Activated CD8-positive, alpha-beta memory T cell treated with anti-CD3 and anti-CD28 coated beads, Interleukin-2, amount 50 U/mL, for 24 hours (primary cell): ENCODE results near the gene UGT2B15.
"Not testable (repeated sequence)": the region's sequence is repeated elsewhere in the genome, so short reads cannot be mapped to it uniquely, and the experiment has no call there.

Experiments
- DNase-seq: peaks from one replicate; pipeline ENCODE4 v3.0.0-alpha.2; 2020; ENCODE audit errors: extremely low read depth

UGT2B15 gene

GRCh38 chr4:68670479-68670939 is at the start of gene UGT2B15:
Gene UGT2B15 (minus strand): TSS chr4:68670652. CDS start chr4:68670618, 34 bp downstream.
- not testable (repeated sequence) for DNase-seq

GRCh38 chr4:68719075-68719473 is 48.6 kb upstream of the UGT2B15 start:
- DNase-seq: no peak

GRCh38 chr4:68718447-68719074 is 48.1 kb upstream of the UGT2B15 start:
- no peak for DNase-seq

- no peak for DNase-seq
These were observed 47.5 kb upstream of the UGT2B15 start for GRCh38 chr4:68717999-68718398.

- no peak for DNase-seq
These were observed 43.9 kb upstream of the UGT2B15 start for GRCh38 chr4:68714400-68714799.

GRCh38 chr4:68712207-68712606 is 41.8 kb upstream of the UGT2B15 start:
- DNase-seq: no peak

- DNase-seq: no peak
These were observed 38.1 kb upstream of the UGT2B15 start for GRCh38 chr4:68708566-68708965.

- not testable (repeated sequence) for DNase-seq
These were observed 32.7 kb upstream of the UGT2B15 start for GRCh38 chr4:68703168-68703567.

- no peak for DNase-seq
These were observed 29.7 kb upstream of the UGT2B15 start for GRCh38 chr4:68700152-68700551.

- DNase-seq: no peak
These were observed 23.0 kb upstream of the UGT2B15 start for GRCh38 chr4:68693325-68694075.

- no peak for DNase-seq
These were observed 20.7 kb upstream of the UGT2B15 start for GRCh38 chr4:68691186-68691585.

- DNase-seq: no peak
These were observed 12.6 kb upstream of the UGT2B15 start for GRCh38 chr4:68683034-68683433.

- DNase-seq: not testable (repeated sequence)
These were observed 10.8 kb upstream of the UGT2B15 start for GRCh38 chr4:68681298-68681697.

- DNase-seq: no peak
These were observed 2.7 kb upstream of the UGT2B15 start for GRCh38 chr4:68673143-68673542.

- DNase-seq: not testable (repeated sequence)
These were observed 765 bp upstream of the UGT2B15 start for GRCh38 chr4:68671217-68671616.

GRCh38 chr4:68668537-68669163 is 1.8 kb downstream of the UGT2B15 start:
- not testable (repeated sequence) for DNase-seq

GRCh38 chr4:68667551-68667950 is 2.9 kb downstream of the UGT2B15 start:
- DNase-seq: not testable (repeated sequence)

- not testable (repeated sequence) for DNase-seq
These were observed 5.7 kb downstream of the UGT2B15 start for GRCh38 chr4:68664721-68665120.

- DNase-seq: not testable (repeated sequence)
These were observed 7.4 kb downstream of the UGT2B15 start for GRCh38 chr4:68662836-68663574.

GRCh38 chr4:68658672-68659071 is 11.8 kb downstream of the UGT2B15 start:
- no peak for DNase-seq

- not testable (repeated sequence) for DNase-seq
These were observed 13.3 kb downstream of the UGT2B15 start for GRCh38 chr4:68657022-68657594.
